Activated CD4-positive, alpha-beta T cell treated with anti-CD3 and anti-CD28 coated beads, Interleukin-2, amount 50 U/mL, for 16 hours (primary cell): Measurements from ENCODE around the gene ELANE.
"Not testable (repeated sequence)": the region's sequence is repeated elsewhere in the genome, so short reads cannot be mapped to it uniquely, and the experiment has no call there.

Source experiments
- DNase-seq: peaks from one replicate; pipeline ENCODE4 v3.0.0-alpha.2; 2020

The ELANE gene

GRCh38 chr19:881385-882071 is 29.4 kb downstream of the ELANE start:
- no peak for DNase-seq

GRCh38 chr19:882871-883497 is 30.9 kb downstream of the ELANE start:
- DNase-seq, result no peak

- DNase-seq, result no peak
These were observed 31.6 kb downstream of the ELANE start for GRCh38 chr19:883661-884211.

GRCh38 chr19:884420-885211 is 32.5 kb downstream of the ELANE start:
- DNase-seq, result no peak

GRCh38 chr19:885536-886224 is 33.6 kb downstream of the ELANE start:
- DNase-seq, result no peak

- DNase-seq, result no peak
These were observed 35.0 kb downstream of the ELANE start for GRCh38 chr19:887072-887471.

GRCh38 chr19:887599-887998 is 35.5 kb downstream of the ELANE start:
- DNase-seq, result no peak

- DNase-seq, result no peak
These were observed 36.7 kb downstream of the ELANE start for GRCh38 chr19:888581-889385.

GRCh38 chr19:889662-890295 is 37.7 kb downstream of the ELANE start:
- DNase-seq, result no peak

GRCh38 chr19:890831-891230 is 38.7 kb downstream of the ELANE start:
- no peak for DNase-seq

- not testable (repeated sequence) for DNase-seq
These were observed 39.5 kb downstream of the ELANE start for GRCh38 chr19:891421-892200.

- DNase-seq, result no peak
These were observed 40.3 kb downstream of the ELANE start for GRCh38 chr19:892243-892893.

- DNase-seq, result peak; percentile 91
These were observed 41.0 kb downstream of the ELANE start, which contains the start of the genes MED16 and RNU6-9 for GRCh38 chr19:892894-893689. MED16 (minus strand) TSS chr19:893187; CDS start chr19:891131, 2,056 bp downstream. RNU6-9 (plus strand) TSS chr19:893484.

GRCh38 chr19:896434-896833 is 44.3 kb downstream of the ELANE start:
- DNase-seq, result no peak

- no peak for DNase-seq
These were observed 44.9 kb downstream of the ELANE start for GRCh38 chr19:896999-897398.

GRCh38 chr19:897442-898039 is 45.4 kb downstream of the ELANE start:
- no peak for DNase-seq

GRCh38 chr19:898663-899062 is 46.6 kb downstream of the ELANE start:
- DNase-seq, result no peak

- no peak for DNase-seq
These were observed 47.4 kb downstream of the ELANE start for GRCh38 chr19:899336-900042.
